BLaER1 (cell line): ENCODE results near the gene CX3CR1.
A peak's percentile ranks its signal among the peaks of the same experiment; 100 is the strongest.

Experiments used
- H3K27ac ChIP-seq: shearing (Covaris generic); formaldehyde crosslinking; 2 replicates; pipeline ENCODE4 v1.8.1; 2022
- H3K27me3 ChIP-seq: shearing (Covaris generic); formaldehyde crosslinking; 2 replicates; pipeline ENCODE4 v1.8.1; 2022
- H3K36me3 ChIP-seq: shearing (Covaris generic); formaldehyde crosslinking; 2 replicates; pipeline ENCODE4 v1.8.1; 2022
- H3K4me1 ChIP-seq: shearing (Covaris generic); formaldehyde crosslinking; 2 replicates; pipeline ENCODE4 v1.8.1; 2022
- H3K4me2 ChIP-seq: shearing (Covaris generic); formaldehyde crosslinking; 2 replicates; pipeline ENCODE4 v1.8.1; 2022
- H3K4me3 ChIP-seq: shearing (Covaris generic); formaldehyde crosslinking; 2 replicates; pipeline ENCODE4 v1.8.1; 2022
- H3K9ac ChIP-seq: shearing (Covaris generic); formaldehyde crosslinking; 2 replicates; pipeline ENCODE4 v1.8.1; 2022
- H3K9me3 ChIP-seq: shearing (Covaris generic); formaldehyde crosslinking; 2 replicates; pipeline ENCODE4 v1.8.1; 2022
- H4K20me1 ChIP-seq: shearing (Covaris generic); formaldehyde crosslinking; 2 replicates; pipeline ENCODE4 v1.8.1; 2022
- Cebpa-rat ChIP-seq: shearing (Covaris generic); IDR thresholded peaks from 2 replicates; pipeline ENCODE4 v1.8.1; 2022

Gene CX3CR1

GRCh38 chr3:39255503-39256325 lies 24.1 kb downstream of the CX3CR1 start:
- Histone ChIP-seq H3K4me1 (peaks cover 53% of the 10 kb centered on the region), H3K4me3 (no peak overlapping the region), H4K20me1 (no peaks in the 10 kb centered on the region), H3K36me3 (no peaks in the 10 kb centered on the region), H3K4me2 (peak overlapping the region; percentile 77), H3K27ac (peak overlapping the region; percentile 78), H3K9ac (0 out of 2 replicates have a peak overlapping the region, but pooled peaks have one; percentile 40), H3K9me3 (no peaks in the 10 kb centered on the region), H3K27me3 (no peaks in the 10 kb centered on the region)
- TF ChIP-seq Cebpa-rat, result no peak

- Histone ChIP-seq H3K4me3 (no peak overlapping the region), H3K4me2 (peak overlapping the region; percentile 77), H3K9me3 (no peaks in the 10 kb centered on the region), H3K27me3 (no peaks in the 10 kb centered on the region), H3K4me1 (peaks cover 50% of the 10 kb centered on the region), H3K36me3 (no peaks in the 10 kb centered on the region), H4K20me1 (no peaks in the 10 kb centered on the region), H3K9ac (no peak overlapping the region), H3K27ac (peak overlapping the region; percentile 78)
- TF ChIP-seq Cebpa-rat, result no peak
Measured at GRCh38 chr3:39254806-39255449, 24.9 kb downstream of the CX3CR1 start.

GRCh38 chr3:39251576-39251975 lies 28.3 kb downstream of the CX3CR1 start:
- Histone ChIP-seq H3K4me1 (peaks cover 43% of the 10 kb centered on the region), H3K27me3 (no peaks in the 10 kb centered on the region), H4K20me1 (no peaks in the 10 kb centered on the region), H3K4me2 (no peak overlapping the region), H3K9me3 (no peaks in the 10 kb centered on the region), H3K27ac (no peak overlapping the region), H3K4me3 (no peak overlapping the region), H3K36me3 (no peaks in the 10 kb centered on the region), H3K9ac (no peak overlapping the region)
- no peak for TF ChIP-seq Cebpa-rat

GRCh38 chr3:39250116-39250747 lies 29.6 kb downstream of the CX3CR1 start:
- no peaks in the 10 kb centered on the region for H3K36me3 ChIP-seq
- peak overlapping the region; percentile 36; the same call in 1 of the 2 replicates for H3K4me2 ChIP-seq

GRCh38 chr3:39249453-39250115 lies 30.3 kb downstream of the CX3CR1 start:
- no peaks in the 10 kb centered on the region for H4K20me1 ChIP-seq
- H3K4me2 ChIP-seq, result no peak overlapping the region; the same call in 1 of the 2 replicates
- H3K27ac ChIP-seq, result no peak overlapping the region
- H3K4me1 ChIP-seq, result peaks cover 24% of the 10 kb centered on the region
- no peaks in the 10 kb centered on the region for H3K27me3 ChIP-seq
- no peak for TF ChIP-seq Cebpa-rat
- H3K4me3 ChIP-seq, result no peak overlapping the region
- H3K36me3 ChIP-seq, result no peaks in the 10 kb centered on the region
- no peak overlapping the region for H3K9ac ChIP-seq
- no peaks in the 10 kb centered on the region for H3K9me3 ChIP-seq

More at GRCh38 chr3:39250116-39250747, 29.6 kb downstream of the CX3CR1 start:
- Histone ChIP-seq H4K20me1 (no peaks in the 10 kb centered on the region), H3K27me3 (no peaks in the 10 kb centered on the region), H3K27ac (no peak overlapping the region), H3K9ac (no peak overlapping the region), H3K4me3 (no peak overlapping the region), H3K9me3 (no peaks in the 10 kb centered on the region), H3K4me1 (peaks cover 30% of the 10 kb centered on the region)
- TF ChIP-seq Cebpa-rat, result no peak

- Histone ChIP-seq H3K9ac (no peak overlapping the region), H3K36me3 (no peaks in the 10 kb centered on the region), H3K9me3 (no peaks in the 10 kb centered on the region), H3K4me1 (no peaks in the 10 kb centered on the region), H3K4me3 (no peak overlapping the region), H4K20me1 (no peaks in the 10 kb centered on the region), H3K27me3 (no peaks in the 10 kb centered on the region), H3K4me2 (no peak overlapping the region), H3K27ac (no peak overlapping the region)
- TF ChIP-seq Cebpa-rat, result no peak
Measured at GRCh38 chr3:39241561-39241960, 38.3 kb downstream of the CX3CR1 start.

GRCh38 chr3:39237027-39237426 lies 42.8 kb downstream of the CX3CR1 start:
- H3K4me2 ChIP-seq, result no peak overlapping the region
- no peaks in the 10 kb centered on the region for H4K20me1 ChIP-seq
- H3K36me3 ChIP-seq, result no peaks in the 10 kb centered on the region
- no peak overlapping the region for H3K4me3 ChIP-seq
- no peak overlapping the region for H3K9ac ChIP-seq
- H3K9me3 ChIP-seq, result no peaks in the 10 kb centered on the region
- H3K27me3 ChIP-seq, result no peaks in the 10 kb centered on the region
- no peak overlapping the region for H3K27ac ChIP-seq
- TF ChIP-seq Cebpa-rat, result no peak
- peaks cover 4% of the 10 kb centered on the region; the same call in 1 of the 2 replicates for H3K4me1 ChIP-seq

GRCh38 chr3:39234651-39235050 lies 45.2 kb downstream of the CX3CR1 start:
- Histone ChIP-seq H3K9ac (no peak overlapping the region), H4K20me1 (no peaks in the 10 kb centered on the region), H3K4me2 (no peak overlapping the region), H3K36me3 (no peaks in the 10 kb centered on the region), H3K4me1 (peaks cover 4% of the 10 kb centered on the region; the same call in 1 of the 2 replicates), H3K27ac (no peak overlapping the region), H3K9me3 (no peaks in the 10 kb centered on the region), H3K4me3 (no peak overlapping the region), H3K27me3 (no peaks in the 10 kb centered on the region)
- no peak for TF ChIP-seq Cebpa-rat

GRCh38 chr3:39232859-39233258 lies 47.0 kb downstream of the CX3CR1 start:
- no peak overlapping the region for H3K9ac ChIP-seq
- H3K36me3 ChIP-seq, result no peaks in the 10 kb centered on the region
- H4K20me1 ChIP-seq, result no peaks in the 10 kb centered on the region
- no peak overlapping the region for H3K4me3 ChIP-seq
- no peaks in the 10 kb centered on the region for H3K9me3 ChIP-seq
- no peak for TF ChIP-seq Cebpa-rat
- no peak overlapping the region for H3K27ac ChIP-seq
- H3K4me2 ChIP-seq, result no peak overlapping the region
- H3K27me3 ChIP-seq, result no peaks in the 10 kb centered on the region
- peaks cover 4% of the 10 kb centered on the region; the same call in 1 of the 2 replicates for H3K4me1 ChIP-seq
